ENCODE measurements around the gene MRPL28.

DNA sequence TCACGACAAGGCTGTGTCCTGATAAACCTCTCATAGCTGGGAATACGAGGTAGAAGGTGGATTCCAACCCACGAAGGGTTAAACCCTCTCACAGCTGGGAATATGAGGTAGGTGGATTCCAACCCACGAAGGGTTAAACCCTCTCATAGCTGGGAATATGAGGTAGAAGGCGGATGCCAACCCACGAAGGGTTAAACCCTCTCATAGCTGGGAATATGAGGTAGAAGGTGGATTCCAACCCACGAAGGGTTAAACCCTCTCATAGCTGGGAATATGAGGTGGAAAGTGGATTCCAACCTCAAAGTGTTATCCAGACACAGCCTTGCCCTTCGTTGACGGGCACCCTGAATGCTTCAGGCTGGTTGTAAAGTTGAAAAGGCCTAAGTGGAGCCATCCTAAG is 48.8 kb downstream of the MRPL28 start:
- TF ChIP-seq, protein P1, sequence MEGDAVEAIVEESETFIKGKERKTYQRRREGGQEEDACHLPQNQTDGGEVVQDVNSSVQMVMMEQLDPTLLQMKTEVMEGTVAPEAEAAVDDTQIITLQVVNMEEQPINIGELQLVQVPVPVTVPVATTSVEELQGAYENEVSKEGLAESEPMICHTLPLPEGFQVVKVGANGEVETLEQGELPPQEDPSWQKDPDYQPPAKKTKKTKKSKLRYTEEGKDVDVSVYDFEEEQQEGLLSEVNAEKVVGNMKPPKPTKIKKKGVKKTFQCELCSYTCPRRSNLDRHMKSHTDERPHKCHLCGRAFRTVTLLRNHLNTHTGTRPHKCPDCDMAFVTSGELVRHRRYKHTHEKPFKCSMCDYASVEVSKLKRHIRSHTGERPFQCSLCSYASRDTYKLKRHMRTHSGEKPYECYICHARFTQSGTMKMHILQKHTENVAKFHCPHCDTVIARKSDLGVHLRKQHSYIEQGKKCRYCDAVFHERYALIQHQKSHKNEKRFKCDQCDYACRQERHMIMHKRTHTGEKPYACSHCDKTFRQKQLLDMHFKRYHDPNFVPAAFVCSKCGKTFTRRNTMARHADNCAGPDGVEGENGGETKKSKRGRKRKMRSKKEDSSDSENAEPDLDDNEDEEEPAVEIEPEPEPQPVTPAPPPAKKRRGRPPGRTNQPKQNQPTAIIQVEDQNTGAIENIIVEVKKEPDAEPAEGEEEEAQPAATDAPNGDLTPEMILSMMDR (IDR thresholded peaks at IDR 0.05): no peak
- no peak for TF ChIP-seq YY1 (IDR thresholded peaks at IDR 0.05; ENCODE audit: low read depth)
- TF ChIP-seq POLR2AphosphoS5 (IDR thresholded peaks at IDR 0.05; ENCODE audit: low read depth, low read length): no peak
- no peak for TF ChIP-seq CHD2 (IDR thresholded peaks at IDR 0.05; ENCODE audit: low read length, partially characterized antibody)
- no peak for TF ChIP-seq EP300 (IDR thresholded peaks at IDR 0.05; ENCODE audit: borderline replicate concordance in 1 of 2, low read depth in 1 of 2, low read length in 1 of 2)
- no peak for TF ChIP-seq TEAD4 (IDR thresholded peaks at IDR 0.05; ENCODE audit: borderline replicate concordance, insufficient read depth)
- TF ChIP-seq FOXM1 (IDR thresholded peaks at IDR 0.05; ENCODE audit: low read depth): no peak
- no peak for TF ChIP-seq JUND (IDR thresholded peaks at IDR 0.05)

Data from SK-N-SH (cell line).